HG02884 (cell line): ENCODE data around the gene KRT33A.

Experiments
- ATAC-seq: cut with Tn5 transposase; IDR thresholded peaks from one replicate; pipeline ENCODE4 v1.9.1; 2021; ENCODE audit warnings: mild to moderate bottlenecking, moderate library complexity; ENCODE audit not compliant: unreplicated experiment

The KRT33A gene

GRCh38 chr17:41331606-41332005 is 19.0 kb downstream of the KRT33A start:
- ATAC-seq, result no peak

GRCh38 chr17:41329279-41329948 is 21.2 kb downstream of the KRT33A start:
- no peak for ATAC-seq

DNA sequence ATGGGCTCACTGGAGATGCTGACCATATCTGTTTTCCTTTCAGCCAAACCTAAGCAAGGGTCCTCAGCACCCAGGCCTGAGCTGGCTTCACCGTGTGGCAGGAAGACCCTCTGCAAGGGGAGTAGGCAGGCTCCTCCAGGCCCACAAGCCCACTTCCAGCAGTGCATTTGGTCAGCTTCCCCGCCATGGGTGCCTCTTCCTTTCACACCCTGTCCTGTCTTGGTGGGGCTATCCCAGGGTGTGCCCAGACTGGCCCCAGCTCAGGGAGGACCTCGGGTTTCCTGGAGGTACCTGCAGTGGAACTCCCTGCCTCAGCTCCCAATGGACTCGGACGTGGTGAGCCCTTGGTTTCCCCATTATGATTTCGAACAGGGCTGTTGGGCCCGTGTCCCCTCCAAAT is 22.4 kb downstream of the KRT33A start:
- no peak for ATAC-seq

- ATAC-seq, result no peak
Observed at GRCh38 chr17:41327411-41328120, 23.1 kb downstream of the KRT33A start.

- ATAC-seq, result no peak
Observed at GRCh38 chr17:41326173-41327145, 24.2 kb downstream of the KRT33A start.

- no peak for ATAC-seq
Observed at GRCh38 chr17:41325611-41326010, 25.0 kb downstream of the KRT33A start.

- no peak for ATAC-seq
Observed at GRCh38 chr17:41325126-41325525, 25.5 kb downstream of the KRT33A start.

DNA sequence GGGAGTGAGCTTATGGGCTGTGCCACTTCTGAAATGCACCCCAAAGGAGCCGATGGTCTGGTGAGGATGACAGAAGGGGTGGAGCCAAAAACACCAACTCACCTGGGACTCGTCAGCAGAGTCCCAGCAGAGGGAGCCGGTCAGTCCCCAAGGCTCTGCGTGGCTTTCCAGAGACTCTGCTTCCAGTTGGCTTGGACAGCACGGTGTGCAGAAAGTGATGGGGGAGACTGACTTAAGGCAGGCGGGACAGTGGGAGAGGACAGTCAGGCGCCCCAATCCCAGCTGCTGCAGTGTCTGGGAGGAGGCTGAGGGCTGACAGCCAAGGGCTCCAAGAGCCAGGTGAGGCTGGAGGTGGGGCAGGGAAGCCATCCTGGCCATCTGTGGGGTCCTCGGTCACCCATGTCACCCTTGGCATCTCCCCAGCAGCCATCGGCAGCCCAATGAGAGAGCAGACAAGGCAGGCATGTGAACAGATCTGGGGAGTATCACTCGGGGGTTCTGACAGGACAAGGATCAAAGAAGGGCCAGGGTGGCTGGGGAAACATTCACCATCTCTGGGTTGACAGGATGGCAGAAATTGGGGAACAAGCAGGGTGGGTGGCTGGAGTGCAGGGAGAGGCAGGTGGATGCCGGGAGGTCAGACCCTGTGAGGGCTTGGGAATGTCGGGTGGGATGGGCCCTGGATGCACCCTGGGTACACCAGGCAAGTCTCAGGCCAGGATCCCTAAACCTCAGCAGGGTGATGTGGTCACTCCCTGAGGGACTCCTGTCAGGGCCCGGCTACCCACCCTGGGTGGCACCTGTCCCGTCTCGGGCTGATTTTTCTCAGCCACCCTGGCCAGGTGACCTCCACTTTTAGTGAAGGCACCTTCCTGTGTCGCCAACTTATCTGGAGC is 26.2 kb downstream of the KRT33A start:
- ATAC-seq, result no peak

DNA sequence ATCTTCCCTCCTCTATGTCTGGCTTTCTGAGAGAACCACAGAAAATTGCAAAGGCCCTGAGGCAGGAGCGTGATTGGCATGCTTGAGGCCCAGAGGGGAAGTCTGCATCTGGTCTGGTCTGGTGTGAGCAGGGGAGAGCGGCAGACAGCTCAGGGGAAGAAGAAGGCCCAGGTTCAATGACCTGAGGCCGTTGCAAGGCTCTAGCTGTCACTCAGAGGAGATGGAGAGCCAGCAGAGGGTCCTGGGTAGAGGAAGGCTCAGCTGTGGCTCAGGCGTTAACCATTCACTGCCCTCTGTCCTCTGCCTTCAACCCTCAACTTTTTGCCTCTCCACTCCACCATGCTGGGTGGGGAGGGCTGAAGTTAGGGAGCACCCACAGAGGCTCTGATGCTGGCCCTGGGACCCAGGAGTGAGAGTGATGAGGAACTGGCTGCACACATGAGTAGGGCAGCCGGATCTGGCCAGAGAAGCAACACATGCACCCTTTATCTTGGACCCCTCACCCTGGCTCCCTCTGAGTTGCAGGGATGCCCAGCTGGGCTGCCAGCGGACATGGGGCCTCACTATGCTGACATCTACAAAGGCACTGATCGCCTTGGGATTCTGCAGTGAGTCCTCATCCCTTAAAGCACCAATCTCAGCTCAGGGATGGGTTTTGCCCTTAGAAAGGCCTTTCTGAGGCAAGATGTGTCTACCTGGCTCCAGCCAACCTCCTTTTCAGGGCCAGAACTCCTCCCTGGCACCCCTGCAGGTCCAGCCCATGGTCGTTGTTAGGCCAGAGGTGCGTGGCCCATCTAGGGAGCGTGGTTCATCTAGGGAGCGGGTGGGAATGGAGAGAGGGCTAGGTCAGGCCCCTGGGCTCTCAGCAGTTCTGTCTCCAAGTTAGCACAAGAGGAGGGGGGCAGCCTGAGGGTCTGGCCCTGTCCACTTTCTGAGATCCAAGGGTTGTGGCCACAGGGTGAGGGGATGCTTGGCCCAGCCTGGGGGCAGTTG is 27.4 kb downstream of the KRT33A start:
- no peak for ATAC-seq

GRCh38 chr17:41322094-41322902 is 28.3 kb downstream of the KRT33A start:
- no peak for ATAC-seq

DNA sequence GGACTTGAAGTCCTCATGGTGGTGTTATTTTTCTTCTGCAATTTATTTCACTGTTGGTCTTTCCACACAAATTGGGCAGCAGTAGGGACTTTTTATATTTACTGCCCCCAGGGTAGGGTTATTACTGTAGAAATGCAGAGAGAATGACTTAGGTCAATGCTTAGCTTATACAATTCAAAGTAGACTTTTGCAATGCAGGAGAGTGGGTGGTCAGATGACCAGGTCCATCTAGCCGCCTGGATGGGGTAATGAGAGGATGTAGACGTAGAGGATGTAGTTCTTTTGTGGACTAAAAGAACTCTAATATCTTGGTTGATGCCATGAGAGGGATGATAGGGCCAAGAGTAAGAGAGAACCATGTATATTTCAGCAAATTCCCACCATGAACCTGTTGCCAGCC is 32.4 kb downstream of the KRT33A start:
- ATAC-seq, result no peak

DNA sequence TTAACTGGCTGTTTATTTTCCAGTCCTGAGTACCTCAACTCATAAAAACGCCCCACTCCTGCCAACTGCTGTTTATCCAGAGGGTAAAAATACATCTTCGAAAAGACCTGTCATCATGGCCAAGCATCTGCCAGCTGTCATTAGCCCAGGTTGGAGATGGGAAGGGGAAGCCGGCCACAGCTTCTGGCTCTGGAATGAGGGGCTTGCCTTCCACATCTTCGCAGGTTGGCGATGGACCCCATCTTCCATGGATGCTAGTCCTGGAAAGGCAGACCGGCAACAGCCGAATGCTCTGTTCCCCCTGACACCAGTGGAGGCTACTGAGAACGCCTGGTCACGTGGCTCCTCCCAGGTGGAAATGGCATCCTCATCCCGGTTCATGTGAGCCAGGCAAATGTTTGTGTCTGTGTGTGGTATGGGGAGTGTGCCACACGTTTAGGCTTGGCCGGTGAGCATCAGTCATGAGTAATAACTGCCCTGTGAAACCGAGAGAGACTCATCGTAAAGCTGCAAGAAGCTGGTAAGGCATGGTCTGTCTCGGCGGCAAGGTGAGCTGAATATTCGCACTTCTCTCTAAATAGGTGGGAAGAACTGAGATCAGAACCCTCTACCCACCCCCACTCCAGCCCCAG is 34.7 kb downstream of the KRT33A start:
- ATAC-seq, result no peak

DNA sequence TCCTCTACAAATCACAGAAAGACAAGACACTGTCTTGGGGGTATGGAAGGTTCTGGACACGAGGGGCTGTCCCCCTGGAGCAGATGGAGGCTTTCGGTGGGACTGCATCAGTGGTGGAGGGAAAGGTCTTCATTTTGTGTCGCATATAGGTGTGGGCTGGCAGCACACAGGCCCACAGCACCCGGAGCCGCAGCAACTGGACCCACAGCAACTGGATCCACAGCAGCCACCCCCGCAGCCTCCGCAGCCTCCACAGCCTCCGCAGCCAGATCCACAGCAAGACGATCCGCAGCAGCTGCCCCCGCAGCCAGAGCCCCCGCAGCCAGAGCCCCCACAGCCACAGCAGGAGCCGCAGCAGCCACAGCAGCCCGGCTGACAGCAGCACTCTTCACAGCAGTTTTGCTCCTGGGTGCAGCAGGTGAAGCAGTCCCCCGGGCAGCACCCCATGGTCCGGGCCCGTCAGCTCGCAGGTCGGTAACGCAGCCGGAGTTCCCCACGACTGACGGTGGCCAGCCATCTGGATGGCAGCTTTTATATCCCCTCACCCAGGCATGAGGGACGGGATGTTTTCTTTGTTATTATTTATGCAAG is 35.3 kb downstream of the KRT33A start, which contains the start of gene KRTAP17-1:
Gene KRTAP17-1 (minus strand): TSS at position 507 of the 591 bp plus-strand sequence. CDS start 60 bp downstream, at position 447.
- no peak for ATAC-seq

- no peak for ATAC-seq
Observed at GRCh38 chr17:41311111-41311510, 39.5 kb downstream of the KRT33A start.

- no peak for ATAC-seq
Observed at GRCh38 chr17:41308918-41309359, 41.7 kb downstream of the KRT33A start, which contains the start of gene KRTAP16-1. TSS of gene KRTAP16-1 (minus strand) at chr17:41309309. CDS start at chr17:41309253, 56 bp downstream.

GRCh38 chr17:41308251-41308917 is 42.2 kb downstream of the KRT33A start:
- no peak for ATAC-seq

- ATAC-seq, result no peak
Observed at GRCh38 chr17:41307647-41308046, 43.0 kb downstream of the KRT33A start.
